Glutamatergic neuron (in vitro differentiated cells): ENCODE results near the gene TMEM18. TPM values are rescaled to one million over a fixed set of nuclear protein-coding genes. Genes with fewer than 3 reads are reported as not detected.

Source experiments
- DNase-seq: peaks from one replicate; pipeline ENCODE4 v3.0.0; 2022
- H3K27ac Mint-ChIP-seq: one replicate; pipeline ENCODE4 v1.8.0; 2020; ENCODE audit warnings: mild to moderate bottlenecking, mixed read lengths, inconsistent platforms; ENCODE audit not compliant: unreplicated experiment
- H3K27me3 Mint-ChIP-seq: one replicate; pipeline ENCODE4 v1.8.0; 2020; ENCODE audit warnings: mild to moderate bottlenecking, moderate library complexity, mixed read lengths, inconsistent platforms; ENCODE audit not compliant: unreplicated experiment
- H3K36me3 Mint-ChIP-seq: one replicate; pipeline ENCODE4 v1.8.0; 2020; ENCODE audit warnings: mild to moderate bottlenecking, mixed read lengths, inconsistent platforms; ENCODE audit not compliant: unreplicated experiment
- H3K4me1 Mint-ChIP-seq: one replicate; pipeline ENCODE4 v1.8.0; 2020; ENCODE audit warnings: mild to moderate bottlenecking, low read depth, mixed read lengths, inconsistent platforms; ENCODE audit not compliant: unreplicated experiment
- H3K4me3 Mint-ChIP-seq: one replicate; pipeline ENCODE4 v1.8.0; 2020; ENCODE audit warnings: mild to moderate bottlenecking, mixed read lengths, inconsistent platforms; ENCODE audit not compliant: unreplicated experiment
- H3K9me3 Mint-ChIP-seq: one replicate; pipeline ENCODE4 v1.8.0; 2020; ENCODE audit warnings: mild to moderate bottlenecking, moderate library complexity, mixed read lengths, inconsistent platforms; ENCODE audit not compliant: unreplicated experiment
- total RNA-seq: library from RNA; stranded (reverse); fragmentation: NEBNext Ultra II Directional; extraction: Animal tissue kit (Norgen Biotek cat#: 25700); gene quantifications from one replicate; pipeline ENCODE4 v1.2.1, GENCODE V29; 2021; ENCODE audit not compliant: unreplicated experiment
- TF ChIP-seq, protein P1 (sequence below): fragments of 200-600 bp; sonication (generic); IDR thresholded peaks from one replicate; pipeline ENCODE4 v1.5.0; 2021; ENCODE audit not compliant: partially characterized antibody, unreplicated experiment

The TMEM18 gene
- total RNA-seq, 1 donor from 2014 or later, result 22.0 TPM

DNA sequence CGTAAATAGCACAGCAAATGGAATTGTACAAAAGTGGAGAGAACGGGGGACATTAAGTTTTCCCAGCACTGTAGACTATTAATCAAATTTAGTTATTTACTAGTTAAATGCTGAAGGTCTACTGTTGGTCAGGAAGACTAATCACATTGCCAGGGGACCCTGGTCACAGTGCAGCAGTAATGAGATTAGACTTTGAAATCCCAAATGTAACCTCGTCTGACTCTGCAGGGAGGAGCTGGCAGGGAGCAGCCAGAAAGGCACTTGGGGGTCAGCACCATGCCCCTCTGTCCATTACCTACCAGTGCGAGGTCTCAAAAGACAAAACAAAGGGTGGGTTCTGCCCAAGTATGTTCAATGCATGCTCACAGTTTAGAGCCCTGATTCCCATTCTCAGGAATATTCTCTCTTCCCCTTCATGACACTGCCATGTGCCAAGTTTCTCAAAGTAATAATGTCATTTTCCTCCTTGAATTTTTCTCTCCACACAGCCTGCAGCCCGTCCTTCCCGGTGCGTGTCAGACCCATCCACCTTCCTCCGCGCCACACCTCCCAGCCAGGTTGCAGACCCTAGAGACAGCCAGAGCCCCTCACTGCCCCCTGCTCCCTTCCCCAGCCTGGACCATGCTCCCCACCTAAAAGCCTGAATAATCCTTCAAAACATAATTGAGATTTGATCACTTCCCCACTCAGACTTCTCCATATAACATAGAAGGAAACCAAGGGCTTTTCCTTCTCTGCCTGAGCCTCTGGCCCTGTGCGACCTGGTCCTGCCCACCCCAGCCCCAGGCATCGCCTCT lies 52.5 kb downstream of the TMEM18 start:
- Mint-ChIP-seq H3K9me3 (no peaks in the 10 kb centered on the region), H3K36me3 (no peaks in the 10 kb centered on the region), H3K4me3 (no peak overlapping the region), H3K27ac (no peak overlapping the region), H3K27me3 (no peaks in the 10 kb centered on the region), H3K4me1 (peaks cover 2% of the 10 kb centered on the region)
- TF ChIP-seq, protein P1, sequence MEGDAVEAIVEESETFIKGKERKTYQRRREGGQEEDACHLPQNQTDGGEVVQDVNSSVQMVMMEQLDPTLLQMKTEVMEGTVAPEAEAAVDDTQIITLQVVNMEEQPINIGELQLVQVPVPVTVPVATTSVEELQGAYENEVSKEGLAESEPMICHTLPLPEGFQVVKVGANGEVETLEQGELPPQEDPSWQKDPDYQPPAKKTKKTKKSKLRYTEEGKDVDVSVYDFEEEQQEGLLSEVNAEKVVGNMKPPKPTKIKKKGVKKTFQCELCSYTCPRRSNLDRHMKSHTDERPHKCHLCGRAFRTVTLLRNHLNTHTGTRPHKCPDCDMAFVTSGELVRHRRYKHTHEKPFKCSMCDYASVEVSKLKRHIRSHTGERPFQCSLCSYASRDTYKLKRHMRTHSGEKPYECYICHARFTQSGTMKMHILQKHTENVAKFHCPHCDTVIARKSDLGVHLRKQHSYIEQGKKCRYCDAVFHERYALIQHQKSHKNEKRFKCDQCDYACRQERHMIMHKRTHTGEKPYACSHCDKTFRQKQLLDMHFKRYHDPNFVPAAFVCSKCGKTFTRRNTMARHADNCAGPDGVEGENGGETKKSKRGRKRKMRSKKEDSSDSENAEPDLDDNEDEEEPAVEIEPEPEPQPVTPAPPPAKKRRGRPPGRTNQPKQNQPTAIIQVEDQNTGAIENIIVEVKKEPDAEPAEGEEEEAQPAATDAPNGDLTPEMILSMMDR, result no peak
- DNase-seq, result no peak

- Mint-ChIP-seq H3K36me3 (no peaks in the 10 kb centered on the region), H3K27ac (no peak overlapping the region), H3K4me3 (no peak overlapping the region), H3K9me3 (no peaks in the 10 kb centered on the region), H3K27me3 (peaks cover under 1% of the 10 kb centered on the region), H3K4me1 (peaks cover 2% of the 10 kb centered on the region)
- no peak for DNase-seq
- TF ChIP-seq, protein P1, result no peak
Measured at GRCh38 chr2:624096-624495, 53.1 kb downstream of the TMEM18 start.

DNA sequence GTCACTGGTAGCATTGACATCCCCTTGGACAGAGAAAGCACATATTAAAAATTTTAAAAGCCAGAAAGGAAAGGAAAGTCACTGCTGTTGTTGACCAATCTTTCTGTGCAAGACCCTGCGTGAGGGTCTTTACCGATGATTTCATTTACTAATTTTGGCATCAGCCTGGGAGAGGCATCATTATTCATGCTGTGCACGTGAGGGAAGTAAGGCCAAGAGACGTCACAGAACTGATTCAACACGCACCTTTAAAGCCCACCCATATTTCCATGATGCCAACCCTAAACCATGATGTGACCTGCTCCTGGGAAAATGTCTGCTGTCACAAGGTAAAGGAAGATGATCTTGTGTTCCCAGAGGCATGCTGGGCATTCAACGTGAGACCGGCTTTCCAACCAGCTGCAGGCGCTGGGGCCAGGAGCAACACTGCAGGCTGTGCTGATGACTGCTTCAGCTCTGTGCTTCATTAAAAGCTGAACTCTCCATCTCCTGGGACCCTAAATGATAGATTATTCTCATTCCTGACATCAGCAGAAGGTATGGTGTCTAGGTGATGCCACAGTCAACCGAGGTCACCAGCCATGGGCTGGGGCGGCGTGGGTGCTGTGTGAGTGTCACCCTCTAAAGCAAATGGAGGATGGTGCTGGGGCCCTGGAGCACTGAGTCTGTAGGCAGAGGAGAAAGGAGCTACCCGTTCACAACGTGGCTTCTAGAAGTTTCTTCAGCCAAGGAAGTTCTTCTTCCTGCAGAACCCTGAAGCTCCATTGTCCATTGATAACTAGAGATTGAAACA lies 53.9 kb downstream of the TMEM18 start:
- DNase-seq, result no peak
- Mint-ChIP-seq H3K9me3 (no peaks in the 10 kb centered on the region), H3K27ac (no peak overlapping the region), H3K4me1 (peaks cover 2% of the 10 kb centered on the region), H3K36me3 (no peaks in the 10 kb centered on the region), H3K4me3 (no peak overlapping the region), H3K27me3 (peaks cover 2% of the 10 kb centered on the region)
- TF ChIP-seq, protein P1, result no peak

GRCh38 chr2:622357-622756 lies 54.8 kb downstream of the TMEM18 start:
- Mint-ChIP-seq H3K4me3 (no peak overlapping the region), H3K4me1 (peaks cover 2% of the 10 kb centered on the region), H3K27me3 (peaks cover 2% of the 10 kb centered on the region), H3K9me3 (no peaks in the 10 kb centered on the region), H3K27ac (no peak overlapping the region), H3K36me3 (no peaks in the 10 kb centered on the region)
- no peak for DNase-seq
- TF ChIP-seq, protein P1, result no peak
